ENCODE data around the gene KIAA0753.

Gene KIAA0753

DNA sequence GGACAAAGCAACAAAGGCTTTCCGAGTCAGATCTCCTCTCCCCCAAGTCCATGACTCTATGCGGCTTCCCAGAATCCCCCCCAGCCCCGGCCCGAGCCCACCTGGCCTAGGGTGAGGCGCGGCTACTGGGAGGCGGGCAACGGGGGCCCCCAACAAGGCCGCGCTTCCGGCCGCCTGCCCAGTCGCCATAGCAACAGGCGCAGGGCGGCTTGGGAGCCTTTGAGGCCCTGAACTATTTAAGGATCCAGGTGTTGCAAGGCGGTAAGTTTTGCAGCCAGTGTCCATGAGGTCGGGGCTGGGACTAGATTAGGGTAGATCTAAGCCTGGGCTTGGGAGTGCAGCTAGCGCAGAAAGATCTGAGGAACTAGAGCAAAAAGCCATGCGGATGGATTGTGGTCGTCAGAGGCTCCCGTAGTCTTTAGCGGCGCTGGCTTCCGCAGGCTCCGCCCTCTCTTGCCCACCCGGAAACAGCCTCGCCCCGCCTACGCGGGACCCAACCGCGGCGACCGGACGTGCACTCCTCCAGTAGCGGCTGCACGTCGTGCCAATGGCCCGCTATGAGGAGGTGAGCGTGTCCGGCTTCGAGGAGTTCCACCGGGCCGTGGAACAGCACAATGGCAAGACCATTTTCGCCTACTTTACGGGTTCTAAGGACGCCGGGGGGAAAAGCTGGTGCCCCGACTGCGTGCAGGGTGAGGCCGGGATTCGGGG lies at the start of gene KIAA0753, which contains the start of gene TXNDC17:
Gene KIAA0753 (minus strand): TSS at position 176 of the 711 bp plus-strand sequence. CDS start 5,608 bp downstream, outside the sequence.
Gene TXNDC17 (plus strand): TSS at position 525 of the 711 bp plus-strand sequence. CDS start 23 bp downstream, at position 548.
- peak; percentile 90 for DNase-seq

DNA sequence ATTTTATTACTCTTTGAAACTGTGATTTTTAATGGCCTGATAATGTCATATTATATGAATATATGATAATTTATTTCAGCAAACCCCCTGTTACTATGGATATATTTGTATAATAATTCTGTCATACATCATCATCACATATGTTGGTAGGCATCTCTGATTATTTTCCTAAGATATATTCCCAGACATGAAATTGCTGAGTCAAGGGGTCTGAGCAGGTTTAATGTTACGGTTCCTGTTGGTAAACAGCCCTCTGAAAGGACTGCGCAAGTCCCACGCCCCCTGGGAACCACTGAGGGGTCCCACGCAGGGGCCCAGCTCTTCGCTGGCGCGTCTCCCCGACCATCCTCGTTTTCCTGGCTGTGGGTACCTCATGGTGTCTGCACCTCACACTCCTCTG lies 48.4 kb upstream of the KIAA0753 start:
- no peak for DNase-seq

DNA sequence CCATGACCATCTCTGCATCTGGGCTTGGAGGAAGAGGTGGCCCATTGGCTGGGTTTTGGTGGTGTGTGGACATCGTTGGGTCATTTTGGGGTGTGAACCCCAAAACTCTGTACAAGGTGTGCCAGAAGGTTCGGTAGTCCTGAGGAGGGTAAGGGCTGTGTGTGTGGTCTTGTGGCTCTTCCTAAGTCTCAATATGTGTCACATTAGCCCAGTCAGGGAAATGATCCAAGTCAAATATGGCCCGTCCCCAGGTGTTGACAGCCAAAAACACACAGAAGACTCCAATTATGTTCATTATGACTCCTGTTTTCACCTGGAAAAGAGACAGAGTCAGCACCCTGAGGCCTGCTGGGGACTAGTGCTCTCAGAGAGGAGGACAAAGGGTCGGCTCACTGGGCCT lies 45.5 kb upstream of the KIAA0753 start:
- no peak for DNase-seq

DNA sequence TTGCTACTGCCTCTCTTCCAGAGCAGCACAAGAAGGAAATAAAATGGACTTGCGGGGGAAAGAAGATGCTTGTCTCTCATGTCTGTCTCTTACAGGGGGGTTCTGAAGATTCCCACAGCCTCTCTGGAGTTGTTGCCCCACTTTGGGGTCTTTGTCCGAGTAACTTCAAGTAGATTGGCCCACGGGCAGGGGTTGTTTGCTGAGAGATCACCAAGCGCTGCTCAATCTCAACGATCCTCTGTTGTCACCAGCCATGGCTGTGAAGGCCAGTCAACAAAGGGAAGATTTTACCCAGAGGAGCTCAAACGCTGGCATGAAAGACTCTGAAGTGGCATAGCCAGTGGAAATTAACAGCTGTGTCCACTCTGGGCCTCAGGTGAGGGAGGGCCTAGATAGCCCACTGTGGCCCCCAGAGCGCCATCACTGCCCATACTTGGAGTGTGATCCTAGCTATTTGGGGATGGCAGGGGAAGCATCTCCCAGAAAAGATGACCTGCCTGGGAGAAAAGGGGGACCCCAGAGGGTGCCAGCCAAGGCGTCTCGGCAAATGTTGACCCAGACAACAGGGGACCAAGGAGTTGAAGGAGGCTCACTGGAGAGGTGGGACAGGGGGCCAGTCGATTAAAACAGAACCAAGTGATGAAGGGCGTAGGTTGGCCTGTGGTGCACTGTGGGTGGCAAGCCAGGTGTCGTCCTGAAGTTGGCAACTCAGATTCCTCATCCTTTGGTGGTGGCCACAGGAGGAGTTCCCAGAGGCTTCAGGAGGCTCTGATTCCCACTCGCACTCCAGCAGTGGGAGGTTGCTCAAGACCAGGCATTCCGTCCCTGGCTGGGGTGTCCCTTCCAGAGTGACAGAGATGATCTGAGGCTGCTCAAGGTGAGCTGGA lies 44.6 kb upstream of the KIAA0753 start:
- DNase-seq: no peak

DNA sequence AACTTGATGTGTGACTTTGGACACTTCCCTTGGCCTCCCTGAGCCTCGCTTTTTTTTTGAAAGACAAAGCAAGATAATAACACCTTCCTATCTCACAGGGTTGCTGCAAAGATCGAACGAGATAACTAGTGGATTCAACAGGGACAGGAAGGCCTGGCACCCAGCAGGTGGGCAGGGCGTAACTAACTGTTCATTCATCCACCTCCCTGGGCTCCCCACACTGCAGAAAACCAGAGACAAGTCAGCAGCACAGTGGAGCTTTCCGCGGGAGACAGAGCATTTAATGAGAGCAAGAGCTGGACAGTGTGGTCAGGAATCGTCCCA lies 43.9 kb upstream of the KIAA0753 start:
- no peak for DNase-seq

DNA sequence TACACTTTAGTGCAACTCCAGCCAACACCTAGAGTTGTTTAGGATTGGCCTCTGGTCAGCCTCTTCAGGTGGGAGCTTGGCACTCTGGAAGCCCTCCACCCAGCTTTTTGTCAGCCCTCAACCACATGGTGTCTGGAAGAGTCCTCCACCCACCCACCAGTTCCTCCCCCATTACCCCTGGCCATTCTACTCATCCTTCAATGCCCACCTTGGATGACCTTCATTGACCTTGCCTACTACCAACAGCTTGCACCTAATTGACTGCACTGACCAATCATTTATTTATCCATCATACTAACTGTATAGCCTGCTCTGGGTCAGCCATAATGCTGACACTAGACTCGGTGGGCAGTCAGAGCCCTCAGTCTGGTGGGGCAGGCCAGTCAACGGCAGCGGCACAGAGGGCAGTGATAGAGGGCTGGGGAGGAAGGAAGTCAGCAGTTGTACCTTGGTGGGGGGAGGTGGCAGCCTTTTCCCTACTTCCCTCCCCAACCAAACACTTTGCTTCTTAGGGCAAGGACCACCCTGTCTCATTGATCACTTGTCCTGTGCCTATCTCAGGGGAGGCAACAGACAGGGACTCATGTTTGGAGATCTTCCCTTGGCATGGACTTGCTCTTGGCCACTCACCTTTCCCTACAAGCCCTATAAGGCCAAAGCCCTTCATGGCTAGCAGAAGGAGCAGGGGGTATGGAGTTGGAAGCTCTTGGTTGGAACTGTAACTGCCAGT lies 43.4 kb upstream of the KIAA0753 start:
- no peak for DNase-seq

DNA sequence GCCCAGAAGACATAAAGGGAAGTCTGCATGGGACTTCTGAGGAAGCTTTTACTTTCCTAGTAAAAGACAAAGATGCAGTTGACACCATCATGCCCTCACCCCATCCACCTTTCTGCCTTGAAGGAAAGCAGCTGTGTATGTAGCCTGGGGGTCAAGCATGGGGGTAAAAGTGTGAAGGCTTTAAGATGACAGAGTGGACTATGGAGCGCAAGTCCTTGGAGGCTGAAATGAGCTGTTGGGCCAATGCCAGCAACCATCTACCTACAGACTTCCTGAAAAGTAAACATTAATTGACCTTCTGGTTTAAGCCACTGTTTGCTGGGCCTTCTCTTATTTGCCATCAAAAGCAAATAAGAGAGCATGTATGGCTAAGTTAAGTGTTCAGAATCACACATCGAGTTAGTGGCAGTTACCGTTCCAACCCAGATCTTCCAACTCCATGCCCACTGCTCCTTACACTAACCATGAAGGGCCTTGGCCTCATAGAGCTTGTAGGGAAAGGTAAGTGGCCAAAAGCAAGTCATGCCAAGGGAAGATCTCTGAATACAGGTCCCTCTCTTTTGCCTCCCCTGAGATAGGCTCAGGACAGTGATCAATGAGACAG lies 42.7 kb upstream of the KIAA0753 start:
- no peak for DNase-seq

DNA sequence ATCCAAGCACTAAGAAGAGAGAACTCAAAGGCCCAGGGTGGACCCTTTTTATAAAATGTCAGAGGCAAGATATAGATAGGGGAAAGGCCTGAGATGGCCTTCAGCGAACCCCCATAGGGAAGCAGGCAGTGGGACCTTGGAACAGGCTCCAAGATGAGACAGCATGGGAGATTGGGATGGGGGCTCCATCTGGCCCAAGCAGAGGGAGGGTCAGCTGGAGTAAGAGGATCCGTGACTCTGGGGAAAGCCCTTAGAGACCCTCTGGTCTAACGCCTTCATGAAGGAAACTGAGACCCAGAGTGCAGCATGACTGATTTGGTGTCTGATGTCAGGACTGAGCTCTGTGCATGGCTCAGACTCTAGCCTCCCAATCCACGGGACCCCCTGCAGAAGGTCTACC lies 41.8 kb upstream of the KIAA0753 start:
- DNase-seq: no peak

DNA sequence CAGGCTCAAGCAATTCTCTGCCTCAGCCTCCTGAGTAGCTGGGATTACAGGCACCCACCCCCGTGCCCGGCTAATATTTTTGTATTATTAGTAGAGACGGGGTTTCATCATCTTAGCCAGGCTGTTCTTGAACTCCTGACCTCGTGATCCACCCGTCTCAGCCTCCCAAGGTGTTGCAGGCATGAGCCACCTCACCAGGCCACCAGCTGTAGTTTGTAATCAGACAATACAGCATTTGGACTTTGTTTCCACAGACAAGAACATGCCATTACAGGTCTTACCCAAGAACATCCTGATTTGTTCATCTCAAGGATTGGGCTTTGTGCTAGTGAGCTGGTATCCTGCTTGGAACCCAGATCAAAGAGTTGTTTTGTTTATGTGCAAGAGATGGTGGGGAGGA lies 41.2 kb upstream of the KIAA0753 start:
- no peak for DNase-seq

DNA sequence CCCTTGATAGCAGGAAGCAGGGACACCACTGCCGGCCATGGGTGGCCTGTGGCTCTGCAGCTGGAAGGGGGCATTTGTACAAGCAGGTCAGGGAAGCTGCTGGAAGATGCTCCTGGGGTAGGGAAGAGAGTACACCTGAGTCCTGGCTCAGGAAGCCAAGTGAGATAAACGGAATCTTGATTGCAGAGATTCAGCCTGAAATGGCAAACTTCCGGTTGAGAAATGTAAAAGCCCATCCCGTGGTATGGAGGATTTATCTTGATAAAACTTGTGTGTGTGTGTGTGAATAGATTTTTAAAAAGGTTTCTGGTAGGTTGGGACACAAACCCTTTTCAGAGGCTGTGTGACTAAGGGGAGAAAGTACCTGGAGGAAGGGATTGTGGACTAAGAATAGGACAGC lies 40.7 kb upstream of the KIAA0753 start:
- no peak for DNase-seq

DNA sequence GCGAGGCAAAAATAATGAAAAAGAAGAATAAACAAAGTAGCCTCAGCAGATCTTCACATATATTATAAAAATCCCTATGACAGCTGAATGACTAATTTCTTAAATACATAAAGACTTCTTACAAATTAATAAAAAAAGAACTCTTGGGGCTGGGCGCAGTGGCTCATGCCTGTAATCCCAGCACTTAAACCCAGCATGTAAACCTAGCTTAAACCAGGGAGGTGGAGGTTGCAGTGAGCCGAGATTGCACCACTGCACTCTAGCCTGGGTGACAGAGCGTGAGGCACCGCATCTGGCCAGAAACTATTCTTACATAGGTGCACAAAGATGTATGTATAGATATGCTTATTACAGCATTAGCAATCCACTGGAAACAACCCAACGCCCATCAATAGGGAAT lies 38.7 kb upstream of the KIAA0753 start:
- DNase-seq: no peak

DNA sequence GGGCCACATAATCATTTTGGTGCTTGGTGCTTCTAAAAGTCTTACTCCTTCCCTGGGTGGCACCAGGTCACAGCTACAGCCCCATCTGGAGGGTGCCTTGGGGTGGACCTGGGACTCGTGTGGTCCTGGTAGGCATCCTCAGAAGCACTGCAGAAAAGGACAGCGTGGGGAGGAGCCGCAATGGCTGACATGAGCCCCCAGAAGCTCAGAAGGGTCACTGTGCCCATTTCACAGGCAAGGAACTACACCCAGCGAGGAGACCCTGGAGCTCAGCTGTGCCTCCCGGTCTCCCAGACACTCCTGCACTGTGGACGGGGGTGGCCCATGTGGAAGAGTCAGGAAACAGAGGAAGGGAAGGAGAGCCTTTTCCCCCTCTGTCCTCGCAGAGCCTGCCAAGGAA lies 37.4 kb upstream of the KIAA0753 start:
- DNase-seq: no peak

DNA sequence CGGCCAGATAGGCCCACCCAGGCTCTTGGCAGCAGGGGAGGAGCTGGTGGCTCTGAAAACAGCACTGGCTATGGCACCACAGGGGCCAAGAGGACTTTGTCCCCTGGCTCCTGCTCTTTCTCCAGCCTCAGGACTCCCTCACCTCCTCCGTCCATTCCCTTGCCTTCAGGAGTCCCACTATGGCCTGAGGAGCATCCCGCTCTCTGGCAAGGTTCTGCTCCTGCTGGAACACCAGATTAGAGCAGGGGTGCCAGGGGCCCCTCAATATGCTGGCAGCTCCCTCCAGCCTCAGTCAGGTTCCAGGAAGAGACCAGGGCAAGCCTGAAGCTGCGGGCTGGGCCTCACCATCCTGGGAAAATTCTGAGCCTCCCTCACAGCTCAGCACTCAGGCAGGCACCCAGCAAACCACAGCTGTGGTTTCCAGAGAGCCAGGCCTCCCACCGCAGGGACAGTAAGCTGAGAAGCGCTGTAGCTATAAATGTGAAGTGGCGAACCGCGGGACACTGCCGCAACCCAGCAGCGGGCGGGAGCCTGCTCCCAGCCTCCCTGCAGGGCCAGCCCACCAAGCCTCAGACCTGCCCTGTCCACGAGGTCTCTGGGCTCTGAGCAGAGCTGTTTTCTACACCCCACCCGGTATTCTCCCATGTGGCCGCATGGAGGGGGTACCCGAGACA lies 36.8 kb upstream of the KIAA0753 start:
- DNase-seq: no peak

DNA sequence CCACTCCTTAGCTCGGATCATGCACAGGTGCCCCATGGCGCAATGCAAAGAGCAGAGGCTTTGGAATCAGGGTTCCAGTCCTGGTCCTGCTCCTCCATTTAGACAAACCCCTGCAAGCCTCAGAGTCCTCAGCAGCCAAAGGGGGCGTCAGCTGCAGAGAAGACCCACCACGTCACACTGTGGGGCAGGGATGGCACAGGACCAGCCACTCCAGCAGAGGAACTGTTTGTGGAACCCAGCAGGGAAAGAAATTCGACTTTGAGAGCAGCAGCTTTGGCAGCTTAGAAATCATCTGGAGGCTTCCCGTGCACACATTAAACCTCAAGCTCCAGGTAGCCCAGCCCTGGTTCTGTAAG lies 36.3 kb upstream of the KIAA0753 start:
- DNase-seq: no peak

DNA sequence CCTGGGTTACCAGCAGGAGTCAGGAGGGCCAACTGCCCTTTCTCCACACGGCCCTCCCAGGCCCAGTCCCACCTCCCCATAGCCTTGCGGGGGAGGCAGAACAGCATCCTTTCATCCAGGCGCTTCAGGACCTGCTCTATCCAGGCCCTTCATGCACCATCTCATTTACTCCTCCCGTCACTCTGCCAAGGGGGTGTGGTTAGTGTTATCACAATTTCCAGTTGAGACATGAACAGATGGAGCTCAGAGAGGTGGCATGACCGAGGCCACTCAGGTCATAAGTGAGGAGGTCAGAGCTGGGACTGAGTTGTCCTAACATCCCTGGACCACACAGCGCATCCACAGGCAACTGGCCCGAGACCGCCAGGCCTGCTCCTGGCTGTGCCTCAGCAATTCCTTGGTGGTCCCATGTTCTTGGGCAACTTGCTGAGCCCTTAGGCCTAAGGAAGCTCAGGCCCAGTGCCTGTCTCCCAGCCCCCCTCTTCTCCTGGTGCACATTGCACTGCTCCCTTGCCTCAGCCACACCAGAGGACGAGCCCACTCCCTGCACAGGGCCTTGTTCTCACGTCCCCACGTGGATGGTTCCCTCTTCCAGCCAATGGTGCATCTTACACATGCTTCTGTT lies 34.8 kb upstream of the KIAA0753 start:
- no peak for DNase-seq

DNA sequence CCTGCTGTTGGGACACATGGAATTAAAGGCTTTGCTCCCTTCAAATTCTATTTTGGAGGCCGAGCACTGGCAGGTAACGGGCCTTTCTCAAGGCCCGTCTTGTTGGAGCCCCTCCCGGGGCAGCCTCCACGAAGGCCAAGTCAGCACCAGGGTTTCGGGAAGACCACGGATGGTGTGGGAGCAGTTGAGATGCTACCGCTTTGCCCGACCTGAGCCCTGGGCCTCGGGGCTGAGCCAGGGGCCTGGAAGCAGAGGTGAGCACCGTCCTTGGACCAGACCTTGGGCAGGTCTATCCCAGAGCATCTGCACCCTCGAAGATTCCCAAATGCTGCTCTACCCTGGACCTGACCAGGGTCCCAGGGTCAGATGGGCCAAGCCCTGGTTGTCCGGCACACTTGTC lies 34.1 kb upstream of the KIAA0753 start:
- DNase-seq: no peak

DNA sequence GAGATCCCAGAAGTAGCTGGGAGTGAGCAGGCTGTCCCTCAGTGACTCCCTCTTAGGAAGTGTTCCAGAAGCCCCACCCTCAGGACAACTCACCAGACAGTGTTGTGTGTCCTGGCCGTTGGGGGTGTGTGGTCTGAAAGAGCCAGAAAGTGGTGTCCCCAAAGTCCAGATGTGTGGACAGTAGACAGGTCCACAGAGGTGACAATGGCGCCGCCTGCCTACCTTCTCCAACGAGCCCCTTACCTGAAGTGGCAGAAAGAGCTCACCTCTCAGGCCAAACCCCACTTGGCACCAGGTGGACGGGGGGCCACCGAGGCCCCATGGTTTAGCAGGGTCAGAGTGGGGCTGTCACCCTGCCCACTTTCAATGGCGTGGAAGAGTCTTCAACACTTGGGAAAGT lies 30.9 kb upstream of the KIAA0753 start:
- no peak for DNase-seq

DNA sequence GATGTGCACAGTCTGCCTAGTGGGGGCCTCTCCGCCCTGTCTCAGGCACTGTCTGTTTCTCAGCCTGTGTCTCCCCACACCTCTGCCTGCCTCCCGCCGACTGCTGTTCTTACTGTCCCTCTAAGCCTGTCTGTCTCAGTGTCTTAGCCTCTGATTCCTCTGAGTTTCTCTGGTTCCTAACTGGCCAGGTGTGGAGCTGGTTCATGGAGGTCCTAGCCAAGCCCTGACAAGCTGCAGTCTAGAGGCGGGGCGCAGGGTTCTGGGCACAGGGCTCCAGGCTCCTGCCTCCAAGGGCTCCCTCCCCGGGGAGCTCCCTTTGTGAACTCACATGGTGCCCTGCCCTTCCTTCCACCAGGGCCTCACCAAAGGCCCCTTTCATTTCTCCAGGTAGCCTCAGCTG lies 30.5 kb upstream of the KIAA0753 start:
- DNase-seq: no peak

DNA sequence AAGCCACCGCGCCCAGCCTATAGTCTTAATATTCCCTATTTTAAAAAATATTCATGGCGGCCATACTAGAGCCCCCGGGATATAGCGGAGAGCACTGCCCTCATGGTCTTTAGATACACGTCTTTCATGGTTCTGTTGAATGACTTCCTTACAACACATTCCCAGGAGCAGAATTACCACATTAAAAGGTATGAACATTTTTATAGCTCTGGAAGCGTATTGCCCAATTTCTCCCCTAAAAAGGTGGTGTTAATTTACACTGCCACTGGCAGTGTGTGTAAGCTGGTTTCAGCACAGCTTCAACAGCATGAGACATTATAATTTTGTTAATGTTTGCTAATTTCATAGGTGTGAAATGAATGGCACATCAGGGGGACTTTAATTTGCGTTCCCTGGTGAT lies 30.1 kb upstream of the KIAA0753 start:
- no peak for DNase-seq

DNA sequence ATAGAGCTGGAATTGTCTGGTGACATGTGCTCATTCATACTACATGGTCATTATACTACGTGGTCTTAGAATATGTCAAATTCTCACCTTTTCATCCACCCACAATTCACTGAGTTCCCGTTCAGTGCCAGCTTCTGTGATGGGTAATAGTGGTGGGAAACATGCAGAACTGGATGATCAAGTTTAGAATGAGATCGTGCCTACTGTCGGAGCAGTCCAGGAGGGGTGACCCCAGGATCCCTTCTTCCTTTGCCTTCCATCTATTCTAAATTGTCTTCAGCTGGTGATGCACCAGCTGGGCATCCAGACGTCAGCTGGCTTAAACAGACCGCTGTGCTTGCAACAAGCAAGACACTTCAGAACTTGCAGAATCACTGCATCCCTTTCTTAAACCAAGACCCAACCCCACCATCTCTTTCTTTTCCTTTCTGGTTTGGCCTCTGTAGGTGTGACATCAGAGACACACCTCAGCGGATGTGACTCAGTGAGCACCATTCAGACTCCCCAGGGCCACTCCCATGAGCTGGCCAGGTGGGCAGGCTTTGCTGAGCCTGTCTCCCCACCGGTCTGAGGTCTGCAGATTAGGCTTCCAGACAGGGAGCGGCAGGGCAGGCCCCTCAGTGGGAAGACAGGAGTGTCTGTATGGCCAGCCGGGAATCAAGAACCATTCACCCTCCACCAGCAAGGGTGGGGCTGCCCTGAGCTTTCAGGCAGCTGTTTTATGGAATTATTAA lies 29.1 kb upstream of the KIAA0753 start:
- DNase-seq: no peak

DNA sequence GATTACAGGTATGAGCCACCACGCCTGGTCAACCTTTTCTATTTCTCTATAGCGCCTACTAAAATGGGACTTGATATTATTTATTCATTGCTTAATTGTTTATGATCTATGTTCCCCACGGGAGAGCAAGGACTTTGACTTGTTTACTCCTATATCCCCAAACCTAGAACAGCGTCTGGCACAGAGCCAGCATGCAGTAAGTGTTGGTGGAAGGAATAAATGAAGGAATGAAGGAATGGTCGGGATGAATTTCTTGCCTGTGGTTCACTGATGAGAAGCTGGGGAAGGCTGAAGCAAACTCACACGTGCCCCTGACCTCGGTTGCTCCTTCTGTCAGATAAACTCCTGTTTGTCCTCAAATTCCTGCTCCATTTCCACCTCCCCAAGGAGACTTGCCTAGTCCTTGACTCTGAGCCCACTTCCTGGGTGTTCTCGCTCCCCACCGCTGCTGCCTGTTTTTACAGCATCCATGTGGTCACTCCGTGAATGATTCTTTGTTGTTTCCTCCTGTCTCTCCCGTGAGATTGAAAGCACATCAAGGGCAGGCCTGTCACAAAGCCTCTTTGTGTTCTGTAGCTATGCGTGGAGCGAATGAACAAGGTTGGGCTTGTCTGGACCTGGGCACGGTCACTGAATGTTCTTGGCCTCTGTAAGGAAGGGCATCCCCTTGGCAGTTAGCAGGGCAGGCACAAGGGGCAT lies 28.4 kb upstream of the KIAA0753 start:
- no peak for DNase-seq
